ENCODE results near the gene PDZD2. TPM values are rescaled to one million over a fixed set of nuclear protein-coding genes. Genes with fewer than 3 reads are reported as not detected.

PDZD2 gene
- total RNA-seq, 1 experiment from 2014 or later = 23.0 TPM

DNA sequence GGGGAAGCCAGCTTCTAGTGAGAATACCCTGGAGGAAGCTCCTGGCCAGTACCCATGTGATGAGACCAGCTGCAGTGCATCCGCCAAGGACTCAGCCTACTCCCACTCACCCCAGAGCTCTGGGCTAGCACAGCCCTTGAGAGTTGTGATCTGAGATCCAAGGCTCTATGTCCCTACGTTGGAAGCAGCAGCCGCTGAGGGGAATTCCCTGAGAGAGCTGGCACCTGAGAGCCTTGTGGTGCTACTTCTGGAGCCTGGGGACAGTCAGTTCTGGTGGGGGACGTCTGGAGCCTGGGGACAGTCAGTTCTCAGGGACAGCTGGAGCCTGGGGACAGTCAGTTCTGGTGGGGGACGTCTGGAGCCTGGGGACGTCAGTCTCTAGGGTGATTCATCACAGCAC, 39.2 kb downstream of the PDZD2 start:
- Mint-ChIP-seq H3K27me3 (ENCODE audit: insufficient read depth, unreplicated experiment) (peaks cover 18% of the 10 kb centered on the region), H3K27ac (ENCODE audit: low read depth, unreplicated experiment) (no peak overlapping the region), H3K9me3 (ENCODE audit: unreplicated experiment) (no peaks in the 10 kb centered on the region), H3K4me3 (ENCODE audit: unreplicated experiment) (no peak overlapping the region), H3K4me1 (ENCODE audit: insufficient read depth, unreplicated experiment) (no peaks in the 10 kb centered on the region), H3K36me3 (ENCODE audit: insufficient read depth, unreplicated experiment) (no peaks in the 10 kb centered on the region)
- TF ChIP-seq, protein P1, sequence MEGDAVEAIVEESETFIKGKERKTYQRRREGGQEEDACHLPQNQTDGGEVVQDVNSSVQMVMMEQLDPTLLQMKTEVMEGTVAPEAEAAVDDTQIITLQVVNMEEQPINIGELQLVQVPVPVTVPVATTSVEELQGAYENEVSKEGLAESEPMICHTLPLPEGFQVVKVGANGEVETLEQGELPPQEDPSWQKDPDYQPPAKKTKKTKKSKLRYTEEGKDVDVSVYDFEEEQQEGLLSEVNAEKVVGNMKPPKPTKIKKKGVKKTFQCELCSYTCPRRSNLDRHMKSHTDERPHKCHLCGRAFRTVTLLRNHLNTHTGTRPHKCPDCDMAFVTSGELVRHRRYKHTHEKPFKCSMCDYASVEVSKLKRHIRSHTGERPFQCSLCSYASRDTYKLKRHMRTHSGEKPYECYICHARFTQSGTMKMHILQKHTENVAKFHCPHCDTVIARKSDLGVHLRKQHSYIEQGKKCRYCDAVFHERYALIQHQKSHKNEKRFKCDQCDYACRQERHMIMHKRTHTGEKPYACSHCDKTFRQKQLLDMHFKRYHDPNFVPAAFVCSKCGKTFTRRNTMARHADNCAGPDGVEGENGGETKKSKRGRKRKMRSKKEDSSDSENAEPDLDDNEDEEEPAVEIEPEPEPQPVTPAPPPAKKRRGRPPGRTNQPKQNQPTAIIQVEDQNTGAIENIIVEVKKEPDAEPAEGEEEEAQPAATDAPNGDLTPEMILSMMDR (IDR thresholded peaks at IDR 0.05; ENCODE audit: unreplicated experiment) = no peak
- intact Hi-C loops (cut with micrococcal nuclease) = no loop called here
- no TSS peak for BruUV-seq (replicated peaks)
- no peak for DNase-seq (ENCODE audit: unreplicated experiment)
- ChIA-PET CTCF (interaction anchor here (1.0 kb wide), 1 partner anchor 13 kb away, joined by 3 read pairs; no protein-coding TSS in a partner anchor), POLR2A (no interaction called here)

DNA sequence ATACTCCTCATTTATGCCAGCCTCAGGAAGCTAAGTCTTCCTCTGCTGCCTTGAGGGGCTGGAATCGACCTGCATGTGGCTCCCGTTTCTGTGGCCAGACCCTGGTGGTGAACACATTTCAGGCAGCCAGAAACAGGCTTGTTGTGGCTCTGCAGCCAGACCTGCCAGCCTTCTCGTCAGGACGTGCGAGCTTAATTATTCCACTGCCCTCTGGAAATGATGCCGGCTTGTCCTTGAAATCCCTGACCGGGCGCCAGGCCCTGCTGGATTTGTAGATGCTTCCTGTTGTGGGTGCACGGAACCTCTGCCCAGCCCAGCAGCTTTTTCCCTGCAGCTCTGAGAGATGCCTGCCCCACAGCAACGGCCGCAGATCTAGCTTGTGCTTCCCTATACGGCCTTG, 41.6 kb downstream of the PDZD2 start:
- Mint-ChIP-seq H3K36me3 (ENCODE audit: insufficient read depth, unreplicated experiment) (no peaks in the 10 kb centered on the region), H3K9me3 (ENCODE audit: unreplicated experiment) (no peaks in the 10 kb centered on the region), H3K27me3 (ENCODE audit: insufficient read depth, unreplicated experiment) (peaks cover 41% of the 10 kb centered on the region), H3K4me1 (ENCODE audit: insufficient read depth, unreplicated experiment) (no peaks in the 10 kb centered on the region), H3K27ac (ENCODE audit: low read depth, unreplicated experiment) (no peak overlapping the region), H3K4me3 (ENCODE audit: unreplicated experiment) (no peak overlapping the region)
- no peak for DNase-seq (ENCODE audit: unreplicated experiment)
- intact Hi-C loops (cut with micrococcal nuclease) = no loop called here
- CTCF ChIA-PET = no interaction called here
- TF ChIP-seq, protein P1 (IDR thresholded peaks at IDR 0.05; ENCODE audit: unreplicated experiment) = no peak
- POLR2A ChIA-PET = no interaction called here
- BruUV-seq (replicated peaks) = no TSS peak

DNA sequence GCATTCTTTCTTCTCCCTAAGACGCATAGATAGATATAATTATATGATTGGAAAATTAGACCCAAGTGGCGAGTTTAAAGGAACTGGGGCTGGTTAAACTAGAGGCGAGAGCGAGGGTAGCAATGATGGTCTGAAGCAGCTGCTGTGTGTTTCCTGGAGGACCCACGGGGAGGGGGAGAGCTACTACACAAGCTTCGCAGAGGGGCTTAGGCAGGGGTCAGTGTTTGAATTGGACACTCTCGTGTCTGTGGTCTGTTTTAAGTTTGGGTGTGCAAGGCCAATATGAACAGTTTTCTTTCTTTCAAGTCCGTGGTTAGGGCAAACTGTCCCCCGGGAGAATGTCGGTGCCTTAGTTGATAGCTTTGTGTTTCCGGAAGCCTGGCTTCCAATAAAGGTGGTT, 43.1 kb downstream of the PDZD2 start:
- CTCF ChIA-PET = interaction anchor here (1.6 kb wide), 1 partner anchor 44 kb away, joined by 5 read pairs; no protein-coding TSS in a partner anchor

DNA sequence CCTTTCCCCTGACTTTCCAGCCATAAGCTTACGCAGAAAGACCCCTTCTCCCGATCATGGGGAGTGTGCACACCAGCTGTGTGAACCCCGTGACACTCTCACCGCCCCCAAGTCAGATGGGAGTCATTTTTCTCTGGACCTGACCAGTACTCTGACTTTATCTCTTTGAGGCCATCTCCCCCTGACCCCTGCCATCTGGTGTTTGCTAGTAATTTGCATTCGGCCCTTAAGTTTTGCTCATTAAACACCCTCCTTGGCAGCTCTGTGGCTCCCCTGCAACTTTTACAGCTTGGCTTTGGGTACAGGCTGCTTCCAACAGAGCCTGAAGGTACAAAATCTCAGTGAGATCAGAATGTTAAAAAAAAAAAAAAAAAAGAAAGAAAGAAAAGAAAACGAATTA, 43.9 kb downstream of the PDZD2 start:
- ChIA-PET POLR2A (no interaction called here), CTCF (interaction anchor here (0.6 to 1.6 kb wide), 4 partner anchors 11 to 44 kb away, joined by 3 to 5 read pairs (median 4); no protein-coding TSS in a partner anchor)
- H3K4me3 Mint-ChIP-seq (ENCODE audit: unreplicated experiment) = no peak overlapping the region
- BruUV-seq (replicated peaks) = no TSS peak
- DNase-seq (ENCODE audit: unreplicated experiment) = no peak
- H3K9me3 Mint-ChIP-seq (ENCODE audit: unreplicated experiment) = no peaks in the 10 kb centered on the region
- no peaks in the 10 kb centered on the region for H3K4me1 Mint-ChIP-seq (ENCODE audit: insufficient read depth, unreplicated experiment)
- TF ChIP-seq, protein P1 (IDR thresholded peaks at IDR 0.05; ENCODE audit: unreplicated experiment) = no peak
- H3K27me3 Mint-ChIP-seq (ENCODE audit: insufficient read depth, unreplicated experiment) = peaks cover 42% of the 10 kb centered on the region
- H3K27ac Mint-ChIP-seq (ENCODE audit: low read depth, unreplicated experiment) = no peak overlapping the region
- intact Hi-C loops (cut with micrococcal nuclease) = no loop called here
- H3K36me3 Mint-ChIP-seq (ENCODE audit: insufficient read depth, unreplicated experiment) = no peaks in the 10 kb centered on the region

More for the DNA sequence above, 43.1 kb downstream of the PDZD2 start:
- H3K4me3 Mint-ChIP-seq (ENCODE audit: unreplicated experiment) = no peak overlapping the region
- TF ChIP-seq, protein P1 (IDR thresholded peaks at IDR 0.05; ENCODE audit: unreplicated experiment) = no peak
- no peaks in the 10 kb centered on the region for H3K36me3 Mint-ChIP-seq (ENCODE audit: insufficient read depth, unreplicated experiment)
- POLR2A ChIA-PET = no interaction called here
- no TSS peak for BruUV-seq (replicated peaks)
- H3K9me3 Mint-ChIP-seq (ENCODE audit: unreplicated experiment) = no peaks in the 10 kb centered on the region
- H3K27me3 Mint-ChIP-seq (ENCODE audit: insufficient read depth, unreplicated experiment) = peaks cover 42% of the 10 kb centered on the region
- intact Hi-C loops (cut with micrococcal nuclease) = no loop called here
- no peaks in the 10 kb centered on the region for H3K4me1 Mint-ChIP-seq (ENCODE audit: insufficient read depth, unreplicated experiment)
- no peak overlapping the region for H3K27ac Mint-ChIP-seq (ENCODE audit: low read depth, unreplicated experiment)
- no peak for DNase-seq (ENCODE audit: unreplicated experiment)
